CD8-positive, alpha-beta memory T cell (primary cell): ENCODE results near the gene MCC. TPM values are rescaled to one million over a fixed set of nuclear protein-coding genes. Genes with fewer than 3 reads are reported as not detected.

Source experiments
- CTCF ChIA-PET: fragments of 350-600 bp; sonication (Branson Sonifier 250); formaldehyde crosslinking; loops from one replicate; lab custom pipeline; 2021; ENCODE audit warnings: antibody characterized with exemption; lab: Charles Lee
- POLR2A ChIA-PET: fragments of 350-600 bp; sonication (Branson Sonifier 250); formaldehyde crosslinking; loops from one replicate; lab custom pipeline; 2021; ENCODE audit warnings: antibody characterized with exemption; lab: Charles Lee
- DNase-seq, 5 donors: peaks; one replicate each; pipeline versions ENCODE4 v3.0.0 to v3.0.0-alpha.2; 2020 to 2022; ENCODE audit warnings: mixed read lengths in 1 of 5
- H3K27ac ChIP-seq: one replicate; pipeline ENCODE4 v1.7.0; 2013; ENCODE audit warnings: low read depth, mild to moderate bottlenecking, low read length, moderate library complexity
- H3K27me3 ChIP-seq: 2 replicates; pipeline ENCODE4 v1.7.0; 2013; ENCODE audit warnings: low read length, mild to moderate bottlenecking; ENCODE audit not compliant: insufficient read depth, poor library complexity, severe bottlenecking
- H3K36me3 ChIP-seq: 2 replicates; pipeline ENCODE4 v1.7.0; 2013; ENCODE audit warnings: mild to moderate bottlenecking, low read length, moderate library complexity; ENCODE audit not compliant: insufficient read depth
- H3K4me1 ChIP-seq: 2 replicates; pipeline ENCODE4 v1.7.0; 2013; ENCODE audit warnings: mild to moderate bottlenecking, low read length, moderate library complexity; ENCODE audit not compliant: insufficient read depth
- H3K4me3 ChIP-seq: 2 replicates; pipeline ENCODE4 v1.7.0; 2013; ENCODE audit warnings: mild to moderate bottlenecking, low read length
- H3K9me3 ChIP-seq: 2 replicates; pipeline ENCODE4 v1.7.0; 2013; ENCODE audit warnings: mild to moderate bottlenecking, low read length
- H3K27ac Mint-ChIP-seq, 8 donors: one replicate each; pipeline ENCODE4 v1.8.0; 2020 to 2021; ENCODE audit warnings: mixed read lengths in 8 of 8, mild to moderate bottlenecking in 6 of 8, inconsistent platforms in 3 of 8, moderate library complexity in 3 of 8
- H3K27me3 Mint-ChIP-seq, 2 donors: one replicate each; pipeline ENCODE4 v1.8.0; 2020 to 2021; ENCODE audit warnings: mixed read lengths in 2 of 2, mild to moderate bottlenecking in 1 of 2, moderate library complexity in 1 of 2
- H3K36me3 Mint-ChIP-seq, 3 donors: one replicate each; pipeline ENCODE4 v1.8.0; 2020 to 2021; ENCODE audit warnings: mixed read lengths in 3 of 3, inconsistent platforms in 1 of 3, mild to moderate bottlenecking in 1 of 3
- H3K4me1 Mint-ChIP-seq, 3 donors: one replicate each; pipeline ENCODE4 v1.8.0; 2020 to 2021; ENCODE audit warnings: mixed read lengths in 3 of 3, inconsistent platforms in 1 of 3, mild to moderate bottlenecking in 1 of 3
- H3K4me3 Mint-ChIP-seq, 7 donors: one replicate each; pipeline ENCODE4 v1.8.0; 2020 to 2021; ENCODE audit warnings: mixed read lengths in 7 of 7, mild to moderate bottlenecking in 6 of 7, moderate library complexity in 4 of 7, inconsistent platforms in 2 of 7
- H3K9me3 Mint-ChIP-seq, 5 donors: one replicate each; pipeline ENCODE4 v1.8.0; 2020 to 2022; ENCODE audit warnings: mixed read lengths in 5 of 5, mild to moderate bottlenecking in 3 of 5, moderate library complexity in 2 of 5, inconsistent platforms in 1 of 5
- polyA plus RNA-seq: library from polyadenylated mRNA; unstranded; fragments of 300-500 nt; fragmentation: Illumina TruSeq; gene quantifications from one replicate; pipeline ENCODE4 v1.2.3, GENCODE V29; 2021
- total RNA-seq, 2 experiments: library from RNA; stranded (reverse); gene quantifications; one replicate each; pipeline ENCODE4 v1.2.3, GENCODE V29; 2021

The MCC gene
- total and polyA plus RNA-seq, 3 experiments from 2014 or later, result 4.2 to 5.4 (median 4.9) TPM

DNA sequence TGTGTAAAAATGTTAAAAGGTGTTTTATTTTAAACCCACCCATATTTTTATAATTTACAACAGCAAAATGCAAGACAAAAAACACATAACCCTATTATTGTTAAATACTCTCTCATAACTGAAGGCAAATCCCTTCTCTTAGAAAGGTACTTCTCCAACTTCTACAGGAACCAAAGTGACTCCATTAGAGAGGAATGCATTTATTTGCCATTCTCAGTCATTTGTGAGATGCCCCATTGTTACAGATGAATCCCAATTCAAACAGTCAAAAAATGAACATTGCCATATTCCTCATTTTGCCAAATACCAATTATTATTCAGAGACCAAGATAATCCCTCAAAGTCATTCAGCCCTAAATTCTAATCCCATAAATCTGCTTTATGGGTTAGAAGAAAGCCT, 229.2 kb downstream of the MCC start:
- Mint-ChIP-seq H3K4me3 (no peak overlapping the region), H3K9me3 (no peaks in the 10 kb centered on the region), H3K27ac (no peak overlapping the region), H3K27me3 (peaks cover 0 to 4% of the 10 kb centered on the region in 2 donors), H3K4me1 (no peaks in the 10 kb centered on the region), H3K36me3 (peaks cover 0 to 3% (median 0%) of the 10 kb centered on the region in 3 donors)
- Histone ChIP-seq H3K27ac (no peak overlapping the region), H3K4me3 (no peak overlapping the region), H3K36me3 (no peaks in the 10 kb centered on the region), H3K4me1 (no peaks in the 10 kb centered on the region), H3K27me3 (no peaks in the 10 kb centered on the region), H3K9me3 (no peaks in the 10 kb centered on the region)
- no peak for DNase-seq
- ChIA-PET CTCF (no interaction called here), POLR2A (no interaction called here)

DNA sequence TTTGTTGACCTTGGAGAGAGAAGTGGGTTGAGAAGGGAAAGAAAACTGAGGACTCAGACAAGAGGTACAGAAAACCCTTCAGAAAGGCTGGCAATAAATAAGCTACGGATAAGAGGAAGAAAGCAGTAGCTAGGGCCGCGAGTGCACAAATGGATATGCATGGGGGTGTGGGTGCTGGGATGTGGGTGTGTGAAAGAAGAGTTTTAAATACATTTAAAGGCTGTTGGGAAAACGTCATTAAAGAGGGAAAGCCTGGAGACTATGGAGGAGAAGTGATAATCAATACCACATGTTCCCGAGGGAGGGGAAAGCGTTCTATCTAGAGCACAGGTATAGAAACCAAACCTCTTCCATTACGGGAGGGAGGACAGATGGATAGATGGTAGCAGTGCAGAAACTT, 230.7 kb downstream of the MCC start:
- Mint-ChIP-seq H3K4me3 (no peak overlapping the region), H3K9me3 (no peaks in the 10 kb centered on the region), H3K36me3 (peaks cover 0 to 3% (median 0%) of the 10 kb centered on the region in 3 donors), H3K27me3 (peaks cover 0 to 12% of the 10 kb centered on the region in 2 donors), H3K4me1 (peaks cover 0 to 3% (median 0%) of the 10 kb centered on the region in 3 donors), H3K27ac (no peak overlapping the region)
- no peak overlapping the region for H3K4me3 ChIP-seq
- ChIA-PET POLR2A (no interaction called here), CTCF (no interaction called here)
- H3K27me3 ChIP-seq, result no peaks in the 10 kb centered on the region
- H3K9me3 ChIP-seq, result no peaks in the 10 kb centered on the region
- H3K4me1 ChIP-seq, result no peaks in the 10 kb centered on the region
- DNase-seq, result no peak
- H3K27ac ChIP-seq, result no peak overlapping the region
- no peaks in the 10 kb centered on the region for H3K36me3 ChIP-seq

DNA sequence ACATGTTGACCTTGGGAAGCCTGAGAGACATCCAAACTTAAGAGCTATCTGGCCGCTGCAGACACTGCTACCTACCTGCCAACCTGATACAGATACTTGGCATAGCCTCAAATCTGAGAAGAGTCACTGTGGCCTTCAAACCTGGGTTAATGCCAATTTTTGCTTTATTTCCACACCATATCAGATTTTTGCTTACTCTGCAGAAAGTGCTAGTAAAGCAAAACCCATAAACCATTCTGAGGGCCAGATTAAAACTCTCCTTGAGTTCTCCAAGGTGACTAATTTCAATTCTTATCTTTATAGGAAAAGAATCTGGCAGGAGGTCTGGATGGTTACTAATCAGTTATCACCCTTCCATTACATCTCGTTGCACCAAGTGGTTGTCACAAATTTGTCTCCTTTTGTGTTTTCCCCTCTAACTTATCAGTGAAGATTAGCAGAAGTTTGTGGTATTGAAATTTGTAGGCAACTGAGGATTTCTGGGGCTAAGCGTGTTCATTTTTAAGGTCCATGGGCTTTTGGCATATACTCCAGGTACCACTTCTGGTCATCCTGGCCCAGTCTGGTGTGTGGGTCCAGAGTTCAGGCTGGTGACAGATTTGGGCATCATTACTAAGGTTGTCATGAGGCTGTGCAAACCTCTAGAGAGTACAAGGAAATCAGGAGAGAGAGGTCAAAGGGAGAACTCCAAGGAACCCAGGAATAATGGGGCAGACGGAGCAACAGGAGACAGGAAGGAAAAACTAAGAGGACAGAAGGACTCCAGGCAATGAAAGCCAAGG, 231.4 kb downstream of the MCC start:
- Histone ChIP-seq H3K4me1 (no peaks in the 10 kb centered on the region), H3K27ac (no peak overlapping the region), H3K27me3 (no peaks in the 10 kb centered on the region), H3K9me3 (no peaks in the 10 kb centered on the region), H3K36me3 (no peaks in the 10 kb centered on the region), H3K4me3 (no peak overlapping the region)
- POLR2A ChIA-PET, result no interaction called here
- no peak overlapping the region for H3K27ac Mint-ChIP-seq
- H3K9me3 Mint-ChIP-seq, result no peaks in the 10 kb centered on the region
- CTCF ChIA-PET, result no interaction called here
- DNase-seq, result no peak
- no peak overlapping the region for H3K4me3 Mint-ChIP-seq
- peaks cover 0 to 3% (median 0%) of the 10 kb centered on the region in 3 donors for H3K4me1 Mint-ChIP-seq
- H3K27me3 Mint-ChIP-seq, result peaks cover 0 to 14% of the 10 kb centered on the region in 2 donors
- peaks cover 0 to 3% (median 0%) of the 10 kb centered on the region in 3 donors for H3K36me3 Mint-ChIP-seq

DNA sequence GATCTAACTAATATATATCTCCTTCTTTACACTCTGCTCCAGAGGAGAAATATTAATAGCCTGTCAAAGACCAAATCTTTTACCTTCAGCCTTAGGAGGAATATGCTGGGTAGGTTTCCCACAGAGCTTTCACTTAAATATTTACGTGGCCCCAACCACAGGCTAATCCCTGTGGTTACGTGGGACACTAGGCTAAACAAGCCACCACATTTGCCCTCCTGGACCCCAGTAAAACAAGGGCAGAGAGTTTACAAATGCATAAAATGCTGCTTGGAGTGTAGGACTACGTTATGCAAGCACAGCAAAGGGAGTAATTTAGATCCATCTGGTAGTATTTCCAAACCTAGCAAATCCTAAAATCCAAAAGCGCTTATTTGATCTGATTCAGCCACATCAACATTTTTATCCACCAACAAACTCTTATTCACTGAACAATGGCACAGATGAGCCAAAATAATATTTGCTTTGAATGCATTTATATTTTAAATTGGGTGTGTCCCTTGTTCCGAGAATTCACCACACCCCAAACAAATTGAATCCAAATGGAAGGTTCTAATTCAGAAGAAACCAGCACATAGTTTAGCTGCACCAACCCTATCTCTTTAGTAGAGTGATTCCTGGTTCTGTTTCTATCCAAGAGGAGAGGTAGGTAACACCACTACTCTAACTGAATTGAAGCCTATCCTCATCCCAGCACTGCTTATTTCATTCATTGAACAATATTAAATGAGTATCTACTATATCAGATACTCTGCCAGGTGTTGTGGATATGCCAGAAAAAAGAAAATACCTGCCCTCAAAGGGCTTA, 232.5 kb downstream of the MCC start:
- no peak for DNase-seq
- no peaks in the 10 kb centered on the region for H3K36me3 ChIP-seq
- Mint-ChIP-seq H3K9me3 (no peaks in the 10 kb centered on the region), H3K27me3 (peaks cover 0 to 18% of the 10 kb centered on the region in 2 donors), H3K4me3 (no peak overlapping the region), H3K27ac (no peak overlapping the region), H3K4me1 (peaks cover 0 to 3% (median 0%) of the 10 kb centered on the region in 3 donors), H3K36me3 (peaks cover 0 to 3% (median 0%) of the 10 kb centered on the region in 3 donors)
- H3K4me1 ChIP-seq, result no peaks in the 10 kb centered on the region
- no peak overlapping the region for H3K27ac ChIP-seq
- CTCF ChIA-PET, result no interaction called here
- POLR2A ChIA-PET, result no interaction called here
- H3K9me3 ChIP-seq, result no peaks in the 10 kb centered on the region
- H3K4me3 ChIP-seq, result no peak overlapping the region
- H3K27me3 ChIP-seq, result no peaks in the 10 kb centered on the region

DNA sequence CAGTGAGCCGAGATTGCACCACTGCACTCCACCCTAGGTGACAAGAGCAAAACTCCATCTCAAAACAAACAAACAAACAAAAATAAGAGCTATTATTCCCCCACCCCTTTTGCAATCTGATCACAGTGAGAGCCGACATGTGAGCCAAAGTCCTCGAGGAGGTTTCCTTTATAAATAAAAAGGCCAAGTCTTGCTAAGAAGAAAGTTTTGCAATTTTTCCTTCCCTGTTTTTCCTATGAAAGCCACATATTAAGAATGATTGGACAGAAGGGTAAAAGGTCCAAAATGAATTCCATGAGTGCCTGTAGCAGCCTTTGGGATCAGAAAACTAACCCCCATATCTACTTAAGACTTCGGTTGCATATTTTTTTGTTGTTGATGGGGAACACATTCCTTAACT, 233.1 kb downstream of the MCC start:
- Mint-ChIP-seq H3K27me3 (peaks cover 0 to 18% of the 10 kb centered on the region in 2 donors), H3K9me3 (no peaks in the 10 kb centered on the region), H3K27ac (no peak overlapping the region), H3K4me1 (peaks cover 0 to 3% (median 0%) of the 10 kb centered on the region in 3 donors), H3K4me3 (no peak overlapping the region), H3K36me3 (peaks cover 0 to 3% (median 0%) of the 10 kb centered on the region in 3 donors)
- H3K36me3 ChIP-seq, result no peaks in the 10 kb centered on the region
- DNase-seq, result no peak
- no peaks in the 10 kb centered on the region for H3K4me1 ChIP-seq
- H3K27ac ChIP-seq, result no peak overlapping the region
- H3K4me3 ChIP-seq, result no peak overlapping the region
- no peaks in the 10 kb centered on the region for H3K27me3 ChIP-seq
- POLR2A ChIA-PET, result no interaction called here
- CTCF ChIA-PET, result no interaction called here
- no peaks in the 10 kb centered on the region for H3K9me3 ChIP-seq

DNA sequence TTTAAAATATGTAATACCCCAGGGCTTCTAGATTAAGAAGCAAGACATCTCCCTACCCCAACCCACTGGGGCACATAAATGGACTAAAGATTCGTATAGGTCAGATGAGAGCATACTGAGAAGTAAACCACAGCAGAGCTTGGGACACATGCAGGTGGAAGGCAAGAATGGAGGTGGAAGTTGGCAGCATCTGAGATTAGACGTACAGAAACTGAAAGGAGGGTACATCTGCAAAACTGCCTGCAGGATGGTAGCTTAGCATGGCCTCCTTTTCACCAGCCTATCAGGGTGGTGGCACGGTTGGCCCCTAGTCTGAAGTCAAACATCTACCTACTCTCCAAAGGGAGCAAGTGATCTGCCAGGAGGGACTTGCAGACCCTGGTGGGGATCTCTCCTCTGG, 235.2 kb downstream of the MCC start:
- no peaks in the 10 kb centered on the region for H3K4me1 ChIP-seq
- ChIA-PET CTCF (no interaction called here), POLR2A (no interaction called here)
- no peaks in the 10 kb centered on the region for H3K9me3 Mint-ChIP-seq
- no peaks in the 10 kb centered on the region for H3K36me3 ChIP-seq
- H3K27me3 Mint-ChIP-seq, result peaks cover 0 to 14% of the 10 kb centered on the region in 2 donors
- H3K27ac Mint-ChIP-seq, result no peak overlapping the region
- no peak overlapping the region for H3K4me3 Mint-ChIP-seq
- no peaks in the 10 kb centered on the region for H3K9me3 ChIP-seq
- no peak for DNase-seq
- H3K4me1 Mint-ChIP-seq, result peaks cover 0 to 3% (median 0%) of the 10 kb centered on the region in 3 donors
- H3K27ac ChIP-seq, result no peak overlapping the region
- H3K27me3 ChIP-seq, result no peaks in the 10 kb centered on the region
- H3K36me3 Mint-ChIP-seq, result peaks cover 0 to 8% (median 3%) of the 10 kb centered on the region in 3 donors
- H3K4me3 ChIP-seq, result no peak overlapping the region

DNA sequence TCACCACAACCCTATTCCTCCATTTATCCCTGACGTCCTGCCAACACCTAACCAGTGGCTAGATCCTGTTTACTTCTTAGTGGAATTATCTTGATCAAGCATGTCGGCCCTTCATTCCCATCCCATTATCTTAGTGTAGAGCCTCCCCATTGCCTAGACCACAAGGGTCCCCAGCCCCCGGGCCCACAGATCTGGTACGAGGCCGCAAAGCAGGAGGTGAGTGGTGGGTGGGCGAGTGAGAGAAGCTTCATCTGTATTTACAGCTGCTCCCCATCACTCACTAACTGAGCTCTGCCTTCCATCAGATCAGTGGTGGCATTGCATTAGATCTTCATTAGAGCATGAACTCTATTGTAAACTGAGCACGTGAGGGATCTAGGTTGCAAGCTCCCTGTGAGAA, 236.2 kb downstream of the MCC start:
- no peak for DNase-seq
- Histone ChIP-seq H3K27me3 (no peaks in the 10 kb centered on the region), H3K9me3 (no peaks in the 10 kb centered on the region), H3K4me1 (no peaks in the 10 kb centered on the region), H3K36me3 (no peaks in the 10 kb centered on the region), H3K27ac (no peak overlapping the region), H3K4me3 (no peak overlapping the region)
- Mint-ChIP-seq H3K36me3 (peaks cover 0 to 8% (median 2%) of the 10 kb centered on the region in 3 donors), H3K4me3 (no peak overlapping the region), H3K27me3 (peaks cover 1 to 21% of the 10 kb centered on the region in 2 donors), H3K27ac (no peak overlapping the region), H3K9me3 (no peaks in the 10 kb centered on the region), H3K4me1 (peaks cover 0 to 3% (median 0%) of the 10 kb centered on the region in 3 donors)
- POLR2A ChIA-PET, result no interaction called here
- CTCF ChIA-PET, result no interaction called here

DNA sequence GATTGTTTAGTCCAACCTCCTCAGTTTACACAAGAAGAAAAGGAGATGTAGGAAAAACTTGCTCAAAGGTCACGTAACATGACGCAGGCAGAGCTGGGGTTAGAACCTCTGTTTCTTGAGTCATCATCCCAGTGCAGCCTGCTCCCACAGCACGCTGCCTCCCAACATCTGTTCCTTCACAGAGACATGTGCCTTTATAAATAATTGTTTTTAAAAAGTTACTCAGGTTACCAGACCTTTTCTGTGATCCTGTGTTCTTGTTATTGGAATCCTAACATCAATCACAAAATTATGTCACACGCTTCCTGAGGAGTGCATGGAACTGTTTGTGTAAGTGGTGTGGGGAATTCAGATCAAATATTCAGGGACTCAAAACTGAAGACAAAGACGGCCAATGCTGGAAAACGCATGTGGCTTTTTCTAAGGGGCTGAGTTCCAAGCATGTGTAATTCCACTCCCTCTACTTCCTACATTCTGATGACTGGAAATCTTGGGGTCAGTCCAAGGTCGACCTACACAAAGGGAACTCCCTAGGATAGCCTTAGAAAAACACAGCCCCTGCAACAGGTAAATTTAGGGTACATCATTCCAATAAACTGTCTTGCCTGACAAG, 237.8 kb downstream of the MCC start:
- Mint-ChIP-seq H3K4me3 (no peak overlapping the region), H3K9me3 (no peaks in the 10 kb centered on the region), H3K27me3 (peaks cover 1 to 21% of the 10 kb centered on the region in 2 donors), H3K27ac (no peak overlapping the region), H3K4me1 (peaks cover 0 to 7% (median 3%) of the 10 kb centered on the region in 3 donors), H3K36me3 (peaks cover 0 to 8% (median 0%) of the 10 kb centered on the region in 3 donors)
- no peaks in the 10 kb centered on the region for H3K27me3 ChIP-seq
- ChIA-PET CTCF (no interaction called here), POLR2A (no interaction called here)
- no peaks in the 10 kb centered on the region for H3K36me3 ChIP-seq
- no peak overlapping the region for H3K4me3 ChIP-seq
- H3K9me3 ChIP-seq, result no peaks in the 10 kb centered on the region
- H3K4me1 ChIP-seq, result no peaks in the 10 kb centered on the region
- no peak for DNase-seq
- no peak overlapping the region for H3K27ac ChIP-seq
